GM18507 (cell line): Measurements from ENCODE around the gene FRMD4B.

ENCODE experiments used
- DNase-seq: peaks from one replicate; pipeline ENCODE4 v3.0.0; 2011; ENCODE audit warnings: low read depth; ENCODE audit not compliant: insufficient read length; ENCODE audit errors: extremely low spot score
- FAIRE-seq: peaks from 2 replicates; lab custom pipeline; 2011; peaks lifted over from hg19 to GRCh38; lab: Jason Lieb, UNC

The FRMD4B gene

GRCh38 chr3:69231929-69232440, 153.9 kb downstream of the FRMD4B start:
- FAIRE-seq (no peak), DNase-seq (no peak)

GRCh38 chr3:69226071-69226470, 159.8 kb downstream of the FRMD4B start:
- DNase-seq (no peak), FAIRE-seq (no peak)

GRCh38 chr3:69219101-69219708, 166.7 kb downstream of the FRMD4B start:
- no peak for FAIRE-seq

DNA sequence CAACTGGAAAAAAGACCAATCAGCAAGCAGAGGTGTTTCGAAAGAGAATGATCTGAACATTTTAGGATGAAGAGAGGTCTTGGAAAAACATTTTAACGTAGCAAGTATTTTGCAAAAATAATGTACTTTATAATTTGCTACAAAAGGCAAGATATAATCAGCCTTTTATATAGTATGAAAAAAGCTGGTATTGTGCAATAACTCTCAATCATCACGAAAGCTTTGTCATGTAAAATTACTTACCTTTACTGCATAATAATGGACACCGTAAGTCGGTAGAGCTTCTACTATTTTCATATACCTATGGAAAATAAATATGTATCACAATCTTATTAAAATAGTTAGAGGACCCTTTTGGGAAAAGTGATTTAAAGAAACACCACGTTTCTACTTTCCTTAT, 167.8 kb downstream of the FRMD4B start:
- no peak for FAIRE-seq
- no peak for DNase-seq

More at GRCh38 chr3:69219101-69219708, 166.7 kb downstream of the FRMD4B start:
- DNase-seq: no peak

DNA sequence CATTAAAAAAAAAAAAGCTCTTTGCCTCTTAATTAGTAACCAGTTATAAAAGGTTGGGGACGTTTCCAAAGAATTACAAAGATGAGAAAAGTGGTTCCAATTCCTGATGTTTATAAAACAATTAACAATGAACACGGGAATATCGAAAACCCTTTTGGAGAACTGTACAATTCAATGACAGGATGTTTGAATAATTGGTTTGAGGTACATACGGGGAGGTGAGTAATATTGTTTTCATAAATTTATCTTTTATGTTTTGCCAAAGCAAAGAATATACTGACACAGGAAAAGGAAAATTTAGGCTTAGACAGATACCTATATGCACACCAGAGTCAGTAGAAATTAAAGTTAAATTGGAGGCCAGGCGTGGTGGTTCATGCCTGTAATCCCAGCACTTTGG, 168.9 kb downstream of the FRMD4B start:
- FAIRE-seq (no peak), DNase-seq (no peak)

- no peak for FAIRE-seq
- no peak for DNase-seq
Measured at GRCh38 chr3:69214241-69214640, 171.6 kb downstream of the FRMD4B start.

DNA sequence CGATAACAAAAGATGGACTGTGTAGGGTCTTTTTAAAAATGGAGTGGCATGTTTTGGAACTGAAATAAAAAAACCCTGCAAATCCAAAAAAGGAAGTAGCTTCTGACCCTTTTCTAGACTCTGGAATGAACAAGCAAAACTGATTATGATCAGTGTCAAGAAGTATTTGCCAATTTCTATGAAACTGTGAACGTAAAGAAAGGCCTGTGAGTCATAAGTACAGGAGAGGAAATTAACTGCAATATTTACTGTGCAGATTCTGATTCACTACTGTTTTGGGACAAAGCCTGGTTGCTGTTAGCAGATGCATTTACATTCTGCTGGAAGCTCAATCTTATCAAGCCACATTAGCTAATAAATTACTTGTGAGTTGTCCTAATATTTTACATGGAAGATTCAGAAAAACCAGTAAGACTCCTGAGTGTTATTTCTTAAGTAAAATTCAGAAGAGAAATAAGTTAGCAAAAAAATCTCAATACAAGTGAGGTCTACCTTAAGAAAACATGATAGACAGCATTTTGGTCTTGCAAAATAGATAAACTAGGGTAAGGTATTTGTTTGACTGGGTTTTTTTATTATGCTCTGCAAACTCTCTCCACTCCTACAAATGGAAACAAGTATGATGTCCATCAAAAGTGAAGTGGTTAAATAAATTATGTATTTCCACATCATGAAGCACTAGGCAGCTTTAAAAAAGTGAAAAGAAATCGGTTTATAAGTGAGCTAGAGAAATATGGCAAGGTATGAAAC, 173.3 kb downstream of the FRMD4B start:
- DNase-seq (no peak), FAIRE-seq (no peak)

DNA sequence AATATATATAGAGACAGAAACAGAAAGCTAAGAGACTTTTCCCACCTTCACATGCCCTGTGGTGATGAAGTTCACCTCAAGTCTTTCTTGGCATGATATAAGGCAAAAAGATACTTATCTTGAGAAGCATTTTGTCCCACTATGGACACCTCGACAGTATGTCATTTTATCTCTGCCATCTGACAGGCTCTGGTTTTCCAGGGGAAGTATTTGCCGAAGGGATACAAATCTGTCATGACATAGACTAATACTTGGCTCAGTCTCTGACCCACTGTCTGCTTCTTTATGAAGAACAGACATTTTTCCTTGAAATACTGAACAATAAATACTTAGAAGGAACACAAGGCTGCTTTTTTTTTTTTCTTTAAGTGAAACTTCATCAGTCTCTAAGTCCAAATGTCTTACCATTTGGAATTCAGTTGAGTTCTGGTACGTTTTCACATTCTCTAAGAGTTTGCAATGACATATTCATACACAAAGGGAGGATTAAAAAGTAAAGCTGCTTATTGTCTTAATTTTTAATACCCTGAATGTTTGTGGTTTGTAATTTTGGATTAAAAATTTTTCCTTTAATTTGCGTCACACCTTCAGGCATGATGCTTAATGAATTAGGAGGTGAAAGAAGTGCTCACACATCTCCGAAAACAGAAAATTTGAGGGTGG, 175.7 kb downstream of the FRMD4B start:
- DNase-seq: no peak
- no peak for FAIRE-seq

GRCh38 chr3:69209413-69209812, 176.5 kb downstream of the FRMD4B start:
- no peak for FAIRE-seq
- no peak for DNase-seq

DNA sequence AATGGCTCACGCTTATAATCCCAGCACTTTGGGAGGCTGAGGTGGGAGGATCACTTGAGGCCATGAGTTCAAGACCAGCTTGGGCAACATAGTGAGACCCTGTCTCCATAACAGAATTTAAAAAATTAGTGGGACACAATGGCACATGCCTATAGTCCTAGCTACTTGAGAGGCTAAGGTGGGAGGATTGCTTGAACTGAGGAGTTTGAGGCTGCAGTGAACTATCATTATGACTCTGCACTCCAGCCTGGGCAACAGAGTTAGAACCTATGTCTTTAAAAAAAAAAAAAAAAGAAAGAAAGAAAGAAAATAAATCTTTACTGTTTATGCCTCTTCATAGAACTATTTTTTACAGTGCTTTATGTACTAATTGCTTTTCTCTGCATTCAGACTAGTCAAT, 178.9 kb downstream of the FRMD4B start:
- DNase-seq: no peak
- FAIRE-seq: no peak

- DNase-seq (no peak), FAIRE-seq (no peak)
Measured at GRCh38 chr3:69205385-69205784, 180.5 kb downstream of the FRMD4B start.

- DNase-seq (peak; percentile 28), FAIRE-seq (peak; percentile 64)
Measured at GRCh38 chr3:69204315-69204957, 181.5 kb downstream of the FRMD4B start.

DNA sequence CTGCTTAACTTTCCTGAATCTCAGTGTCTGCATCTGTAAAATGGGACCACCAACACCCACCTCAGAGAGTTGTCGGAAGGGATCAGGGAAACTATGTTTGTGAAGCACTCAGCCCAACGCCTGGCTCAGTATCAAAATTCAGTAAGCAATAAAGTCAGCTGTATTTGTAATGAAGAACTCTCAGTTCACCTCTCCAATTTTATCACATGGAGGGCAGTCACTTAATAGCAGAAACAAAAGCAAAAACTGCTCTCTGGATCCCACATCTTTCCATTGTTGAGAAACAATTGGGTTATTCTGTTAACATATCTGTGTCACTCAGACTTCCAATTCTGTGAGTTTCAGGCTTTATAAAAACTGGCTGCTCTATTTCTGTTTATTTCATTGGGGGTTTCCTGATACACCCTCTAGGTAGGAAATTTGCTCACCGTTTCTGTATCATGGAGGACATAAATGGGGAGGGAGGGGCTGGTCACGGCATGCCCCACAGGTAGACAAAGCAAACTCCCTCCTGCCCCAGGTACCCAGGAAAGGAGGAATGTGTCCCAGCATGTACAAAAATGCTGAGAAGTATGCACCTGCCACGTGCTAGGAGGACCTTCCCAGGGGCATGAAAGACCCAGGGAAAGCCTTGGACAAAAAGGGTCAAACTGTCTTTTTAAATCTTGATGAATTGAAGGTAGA, 182.1 kb downstream of the FRMD4B start:
- FAIRE-seq (no peak), DNase-seq (no peak)

- DNase-seq (no peak), FAIRE-seq (no peak)
Measured at GRCh38 chr3:69201658-69202057, 184.2 kb downstream of the FRMD4B start.

- DNase-seq (no peak), FAIRE-seq (no peak)
Measured at GRCh38 chr3:69200384-69201068, 185.4 kb downstream of the FRMD4B start.

GRCh38 chr3:69199942-69200341, 185.9 kb downstream of the FRMD4B start:
- FAIRE-seq: no peak
- DNase-seq: no peak

GRCh38 chr3:69197922-69198530, 187.9 kb downstream of the FRMD4B start:
- no peak for DNase-seq
- FAIRE-seq: no peak

- FAIRE-seq (no peak), DNase-seq (no peak)
Measured at GRCh38 chr3:69197455-69197854, 188.4 kb downstream of the FRMD4B start.

DNA sequence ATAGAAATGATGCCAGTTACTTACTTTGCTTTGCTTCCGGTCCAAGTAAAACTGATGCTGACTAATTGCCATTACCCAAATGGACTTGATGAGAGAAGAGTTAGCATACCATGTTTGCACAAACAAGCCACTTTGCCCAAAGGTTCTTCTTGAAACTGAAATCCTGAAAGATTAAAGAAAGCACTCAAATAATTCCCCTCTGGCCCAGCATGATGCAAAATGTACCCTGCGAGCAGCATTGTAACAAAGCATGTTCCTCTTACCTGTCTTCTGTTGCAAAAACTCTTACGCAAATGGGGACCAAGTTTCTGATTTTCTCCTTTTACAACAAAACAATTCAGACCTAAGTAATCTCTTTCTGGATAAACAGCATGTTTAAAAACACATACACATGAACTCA, 189.0 kb downstream of the FRMD4B start:
- FAIRE-seq (no peak), DNase-seq (no peak)
